Activated CD8-positive, alpha-beta T cell treated with anti-CD3 and anti-CD28 coated beads, Interleukin-2, amount 10 ng/mL, durations not matched to agents 7 days and 5 days (primary cell): ENCODE measurements around the gene CSRP3. TPM values are rescaled to one million over a fixed set of nuclear protein-coding genes. Genes with fewer than 3 reads are reported as not detected.

Experiments used
- ATAC-seq: fragments of 150-1000 bp; cut with Tn5 transposase; one replicate; pipeline ENCODE4 v1.10.0; 2021; ENCODE audit warnings: moderate library complexity
- CTCF ChIA-PET: fragments of 350-600 bp; sonication (Branson Sonifier 250); formaldehyde crosslinking; loops from one replicate; lab custom pipeline; 2021; ENCODE audit warnings: antibody characterized with exemption; lab: Charles Lee
- POLR2A ChIA-PET: fragments of 350-600 bp; sonication (Branson Sonifier 250); formaldehyde crosslinking; loops from one replicate; lab custom pipeline; 2021; ENCODE audit warnings: antibody characterized with exemption; lab: Charles Lee
- DNase-seq: peaks from one replicate; pipeline ENCODE4 v3.0.0-alpha.2; 2020
- H3K27ac Mint-ChIP-seq: one replicate; pipeline ENCODE4 v1.8.0; 2021; ENCODE audit warnings: mild to moderate bottlenecking, mixed read lengths
- H3K27me3 Mint-ChIP-seq: one replicate; pipeline ENCODE4 v1.8.0; 2021; ENCODE audit warnings: low read depth, mixed read lengths
- H3K36me3 Mint-ChIP-seq: one replicate; pipeline ENCODE4 v1.8.0; 2021; ENCODE audit warnings: low read depth, mixed read lengths
- H3K4me1 Mint-ChIP-seq: one replicate; pipeline ENCODE4 v1.8.0; 2021; ENCODE audit warnings: low read depth, mixed read lengths
- H3K4me3 Mint-ChIP-seq: one replicate; pipeline ENCODE4 v1.8.0; 2021; ENCODE audit warnings: mild to moderate bottlenecking, mixed read lengths
- H3K9me3 Mint-ChIP-seq: one replicate; pipeline ENCODE4 v1.8.0; 2022; ENCODE audit warnings: mixed read lengths; ENCODE audit not compliant: insufficient read depth
- total RNA-seq, 2 experiments: library from RNA; stranded (reverse); gene quantifications; one replicate each; pipeline ENCODE4 v1.2.3, GENCODE V29; 2021

CSRP3 gene
- total RNA-seq, 2 experiments from 2014 or later: not detected

- H3K9me3 Mint-ChIP-seq: no peaks in the 10 kb centered on the region
Measured at GRCh38 chr11:19240420-19241259, 38.9 kb upstream of the CSRP3 start, which contains the start of gene E2F8. TSS of gene E2F8 (minus strand) at chr11:19240945. CDS start at chr11:19240121, 824 bp downstream.

GRCh38 chr11:19239039-19239438 lies 37.3 kb upstream of the CSRP3 start:
- Mint-ChIP-seq H3K9me3 (no peaks in the 10 kb centered on the region), H3K27ac (no peak overlapping the region), H3K27me3 (peaks cover 10% of the 10 kb centered on the region), H3K4me3 (peak overlapping the region; percentile 78), H3K36me3 (peaks cover 60% of the 10 kb centered on the region), H3K4me1 (peaks cover 33% of the 10 kb centered on the region)
- ATAC-seq (no peak), DNase-seq (no peak)
- ChIA-PET CTCF (interaction anchor here (0.7 to 1.0 kb wide), 2 partner anchors 28 to 162 kb away, joined by 3 to 5 read pairs; no protein-coding TSS in a partner anchor), POLR2A (no interaction called here)

More at GRCh38 chr11:19240420-19241259, 38.9 kb upstream of the CSRP3 start, which contains the start of gene E2F8:
- Mint-ChIP-seq H3K4me3 (peak within 1 kb of the TSS; percentile 97), H3K4me1 (peaks cover 36% of the 10 kb centered on the region), H3K36me3 (peaks cover 46% of the 10 kb centered on the region), H3K27ac (peak within 1 kb of the TSS; percentile 90), H3K27me3 (peaks cover 13% of the 10 kb centered on the region)
- peak; percentile 81 for ATAC-seq
- ChIA-PET CTCF (interaction anchor here (1.1 to 1.2 kb wide), 2 partner anchors 19 to 170 kb away, joined by 3 to 4 read pairs; no protein-coding TSS in a partner anchor), POLR2A (interaction anchor here (0.9 kb wide), 1 partner anchor 12 kb away, joined by 4 read pairs; no protein-coding TSS in a partner anchor)
- peak; percentile 95 for DNase-seq

- ATAC-seq (no peak), DNase-seq (no peak)
- Mint-ChIP-seq H3K36me3 (peaks cover 66% of the 10 kb centered on the region), H3K27me3 (peaks cover 3% of the 10 kb centered on the region), H3K4me1 (peaks cover 23% of the 10 kb centered on the region), H3K9me3 (no peaks in the 10 kb centered on the region), H3K27ac (no peak overlapping the region), H3K4me3 (no peak overlapping the region)
- ChIA-PET POLR2A (no interaction called here), CTCF (no interaction called here)
Measured at GRCh38 chr11:19237813-19238212, 36.0 kb upstream of the CSRP3 start.

- H3K36me3 Mint-ChIP-seq: peaks cover 68% of the 10 kb centered on the region
- no peaks in the 10 kb centered on the region for H3K27me3 Mint-ChIP-seq
- CTCF ChIA-PET: no interaction called here
- no peaks in the 10 kb centered on the region for H3K9me3 Mint-ChIP-seq
- peaks cover 20% of the 10 kb centered on the region for H3K4me1 Mint-ChIP-seq
- DNase-seq (no peak), ATAC-seq (no peak)
- no peak overlapping the region for H3K27ac Mint-ChIP-seq
- H3K4me3 Mint-ChIP-seq: no peak overlapping the region
- POLR2A ChIA-PET: no interaction called here
Measured at GRCh38 chr11:19237381-19237780, 35.6 kb upstream of the CSRP3 start.

- no peak for ATAC-seq
- H3K27me3 Mint-ChIP-seq: no peaks in the 10 kb centered on the region
- H3K4me3 Mint-ChIP-seq: no peak overlapping the region
- H3K4me1 Mint-ChIP-seq: peaks cover 11% of the 10 kb centered on the region
- H3K9me3 Mint-ChIP-seq: no peaks in the 10 kb centered on the region
- DNase-seq: no peak
- peaks cover 82% of the 10 kb centered on the region for H3K36me3 Mint-ChIP-seq
- H3K27ac Mint-ChIP-seq: no peak overlapping the region
- ChIA-PET CTCF (interaction anchor here (1.0 to 1.6 kb wide), 2 partner anchors 164 to 1163 kb away, joined by 4 read pairs; no protein-coding TSS in a partner anchor), POLR2A (no interaction called here)
Measured at GRCh38 chr11:19234231-19234817, 32.5 kb upstream of the CSRP3 start.

GRCh38 chr11:19232910-19233503 lies 31.2 kb upstream of the CSRP3 start:
- no peaks in the 10 kb centered on the region for H3K27me3 Mint-ChIP-seq
- H3K4me1 Mint-ChIP-seq: no peaks in the 10 kb centered on the region
- no peak overlapping the region for H3K4me3 Mint-ChIP-seq
- H3K27ac Mint-ChIP-seq: no peak overlapping the region
- peaks cover 85% of the 10 kb centered on the region for H3K36me3 Mint-ChIP-seq
- ATAC-seq (no peak), DNase-seq (no peak)
- H3K9me3 Mint-ChIP-seq: no peaks in the 10 kb centered on the region
- ChIA-PET CTCF (interaction anchor here (1.0 to 1.6 kb wide), 2 partner anchors 162 to 1164 kb away, joined by 4 read pairs; no protein-coding TSS in a partner anchor), POLR2A (no interaction called here)

GRCh38 chr11:19229671-19230070 lies 27.9 kb upstream of the CSRP3 start:
- no peak overlapping the region for H3K4me3 Mint-ChIP-seq
- POLR2A ChIA-PET: no interaction called here
- CTCF ChIA-PET: interaction anchor here (0.9 kb wide), 1 partner anchor 152 kb away, joined by 5 read pairs; no protein-coding TSS in a partner anchor
- no peaks in the 10 kb centered on the region for H3K9me3 Mint-ChIP-seq
- DNase-seq (no peak), ATAC-seq (no peak)
- no peak overlapping the region for H3K27ac Mint-ChIP-seq
- no peaks in the 10 kb centered on the region for H3K4me1 Mint-ChIP-seq
- peaks cover 80% of the 10 kb centered on the region for H3K36me3 Mint-ChIP-seq
- H3K27me3 Mint-ChIP-seq: no peaks in the 10 kb centered on the region

- ChIA-PET CTCF (no interaction called here), POLR2A (no interaction called here)
- Mint-ChIP-seq H3K27me3 (no peaks in the 10 kb centered on the region), H3K27ac (no peak overlapping the region), H3K36me3 (peaks cover 77% of the 10 kb centered on the region), H3K9me3 (no peaks in the 10 kb centered on the region), H3K4me1 (no peaks in the 10 kb centered on the region), H3K4me3 (no peak overlapping the region)
- ATAC-seq (no peak), DNase-seq (no peak)
Measured at GRCh38 chr11:19228968-19229367, 27.2 kb upstream of the CSRP3 start.

- H3K27ac Mint-ChIP-seq: no peak overlapping the region
- no peak for ATAC-seq
- DNase-seq: no peak
- H3K36me3 Mint-ChIP-seq: peaks cover 82% of the 10 kb centered on the region
- H3K9me3 Mint-ChIP-seq: no peaks in the 10 kb centered on the region
- ChIA-PET POLR2A (no interaction called here), CTCF (interaction anchor here (0.9 kb wide), 1 partner anchor 150 kb away, joined by 3 read pairs; no protein-coding TSS in a partner anchor)
- H3K4me3 Mint-ChIP-seq: no peak overlapping the region
- no peaks in the 10 kb centered on the region for H3K27me3 Mint-ChIP-seq
- peaks cover 3% of the 10 kb centered on the region for H3K4me1 Mint-ChIP-seq
Measured at GRCh38 chr11:19226378-19227195, 24.8 kb upstream of the CSRP3 start.

- ChIA-PET CTCF (no interaction called here), POLR2A (no interaction called here)
- no peak overlapping the region for H3K27ac Mint-ChIP-seq
- H3K36me3 Mint-ChIP-seq: peaks cover 73% of the 10 kb centered on the region
- H3K4me3 Mint-ChIP-seq: no peak overlapping the region
- no peaks in the 10 kb centered on the region for H3K27me3 Mint-ChIP-seq
- DNase-seq (no peak), ATAC-seq (no peak)
- H3K4me1 Mint-ChIP-seq: peaks cover 3% of the 10 kb centered on the region
- H3K9me3 Mint-ChIP-seq: no peaks in the 10 kb centered on the region
Measured at GRCh38 chr11:19225581-19225980, 23.8 kb upstream of the CSRP3 start.

GRCh38 chr11:19225123-19225522 lies 23.3 kb upstream of the CSRP3 start:
- POLR2A ChIA-PET: no interaction called here
- ATAC-seq: no peak
- Mint-ChIP-seq H3K27ac (no peak overlapping the region), H3K27me3 (no peaks in the 10 kb centered on the region), H3K36me3 (peaks cover 70% of the 10 kb centered on the region), H3K4me3 (no peak overlapping the region), H3K9me3 (no peaks in the 10 kb centered on the region), H3K4me1 (peaks cover 3% of the 10 kb centered on the region)
- DNase-seq: no peak
- CTCF ChIA-PET: no interaction called here
